ENCODE data around the gene MUC15.

DNA sequence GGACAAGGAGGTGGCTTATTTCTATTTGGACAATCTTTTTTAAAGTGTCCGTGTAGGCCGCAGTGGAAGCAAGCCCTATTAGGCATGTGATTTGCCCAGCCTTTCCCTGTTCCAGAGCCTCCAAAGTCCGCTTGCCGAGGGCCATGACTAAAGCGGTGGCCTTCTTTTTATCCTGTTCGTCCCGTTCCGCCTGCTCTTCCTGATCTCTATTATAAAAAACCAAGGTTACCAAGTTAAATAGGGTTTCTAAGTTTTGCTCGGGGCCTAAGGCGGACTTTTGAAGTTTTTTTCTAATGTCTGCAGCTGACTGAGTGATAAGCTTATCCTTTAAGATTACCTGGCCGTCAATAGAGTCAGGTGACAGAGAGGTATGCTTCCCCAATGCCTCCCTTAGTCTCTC lies 21.6 kb upstream of the MUC15 start:
- TF ChIP-seq, protein P1, sequence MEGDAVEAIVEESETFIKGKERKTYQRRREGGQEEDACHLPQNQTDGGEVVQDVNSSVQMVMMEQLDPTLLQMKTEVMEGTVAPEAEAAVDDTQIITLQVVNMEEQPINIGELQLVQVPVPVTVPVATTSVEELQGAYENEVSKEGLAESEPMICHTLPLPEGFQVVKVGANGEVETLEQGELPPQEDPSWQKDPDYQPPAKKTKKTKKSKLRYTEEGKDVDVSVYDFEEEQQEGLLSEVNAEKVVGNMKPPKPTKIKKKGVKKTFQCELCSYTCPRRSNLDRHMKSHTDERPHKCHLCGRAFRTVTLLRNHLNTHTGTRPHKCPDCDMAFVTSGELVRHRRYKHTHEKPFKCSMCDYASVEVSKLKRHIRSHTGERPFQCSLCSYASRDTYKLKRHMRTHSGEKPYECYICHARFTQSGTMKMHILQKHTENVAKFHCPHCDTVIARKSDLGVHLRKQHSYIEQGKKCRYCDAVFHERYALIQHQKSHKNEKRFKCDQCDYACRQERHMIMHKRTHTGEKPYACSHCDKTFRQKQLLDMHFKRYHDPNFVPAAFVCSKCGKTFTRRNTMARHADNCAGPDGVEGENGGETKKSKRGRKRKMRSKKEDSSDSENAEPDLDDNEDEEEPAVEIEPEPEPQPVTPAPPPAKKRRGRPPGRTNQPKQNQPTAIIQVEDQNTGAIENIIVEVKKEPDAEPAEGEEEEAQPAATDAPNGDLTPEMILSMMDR (conservative IDR thresholded peaks at IDR 0.05; ENCODE audit: low read depth, low read length), result no peak
- TF ChIP-seq EZH2 (IDR thresholded peaks at IDR 0.05; ENCODE audit: low read length, unreplicated experiment), result no peak

All from PC-3 (cell line).